Calu3 (cell line): ENCODE measurements around the gene TMEM151B. TPM values are rescaled to one million over a fixed set of nuclear protein-coding genes. Genes with fewer than 3 reads are reported as not detected.
"Not testable (repeated sequence)": the region's sequence is repeated elsewhere in the genome, so short reads cannot be mapped to it uniquely, and the experiment has no call there.

ENCODE experiments used
- BruUV-seq: library from RNA; stranded (reverse); fragments of 400-500 nt; replicated peaks from 2 replicates; lab custom pipeline; 2021; lab: Mats Ljungman, UMichigan
- CTCF ChIA-PET: fragments of 300-600 bp; sonication (Branson Sonifier 250); formaldehyde crosslinking; loops from one replicate; lab custom pipeline; 2022; ENCODE audit warnings: antibody characterized with exemption; lab: Charles Lee
- DNase-seq: peaks from one replicate; pipeline ENCODE4 v3.0.0; 2022
- H3K27ac Mint-ChIP-seq: one replicate; pipeline ENCODE4 v1.8.0; 2022; ENCODE audit warnings: mixed read lengths; ENCODE audit not compliant: unreplicated experiment
- H3K27me3 Mint-ChIP-seq: one replicate; pipeline ENCODE4 v1.8.0; 2022; ENCODE audit warnings: mixed read lengths; ENCODE audit not compliant: unreplicated experiment
- H3K36me3 Mint-ChIP-seq: one replicate; pipeline ENCODE4 v1.8.0; 2022; ENCODE audit warnings: mild to moderate bottlenecking, moderate library complexity, mixed read lengths; ENCODE audit not compliant: insufficient read depth, unreplicated experiment
- H3K4me1 Mint-ChIP-seq: one replicate; pipeline ENCODE4 v1.8.0; 2022; ENCODE audit warnings: mild to moderate bottlenecking, low read depth, mixed read lengths; ENCODE audit not compliant: unreplicated experiment
- H3K4me3 Mint-ChIP-seq: one replicate; pipeline ENCODE4 v1.8.0; 2022; ENCODE audit warnings: mild to moderate bottlenecking, low read depth, moderate library complexity, mixed read lengths; ENCODE audit not compliant: unreplicated experiment
- H3K9me3 Mint-ChIP-seq: one replicate; pipeline ENCODE4 v1.8.0; 2022; ENCODE audit warnings: low read depth, mixed read lengths; ENCODE audit not compliant: unreplicated experiment
- CTCF ChIP-seq: fragments of 200-600 bp; IDR thresholded peaks from one replicate; pipeline ENCODE4 v1.8.0; 2022; ENCODE audit warnings: antibody characterized with exemption; ENCODE audit not compliant: unreplicated experiment
- intact Hi-C: fragments of 100-400 bp; cut with micrococcal nuclease; formaldehyde crosslinking; loops from one replicate; pipeline ENCODE4 v1.10.0; 2022; ENCODE audit not compliant: unreplicated experiment
- total RNA-seq: library from RNA; stranded (reverse); gene quantifications from 2 replicates; pipeline ENCODE4 v1.2.3, GENCODE V29; 2022

Gene TMEM151B
- total RNA-seq, 1 experiment from 2014 or later: not detected

DNA sequence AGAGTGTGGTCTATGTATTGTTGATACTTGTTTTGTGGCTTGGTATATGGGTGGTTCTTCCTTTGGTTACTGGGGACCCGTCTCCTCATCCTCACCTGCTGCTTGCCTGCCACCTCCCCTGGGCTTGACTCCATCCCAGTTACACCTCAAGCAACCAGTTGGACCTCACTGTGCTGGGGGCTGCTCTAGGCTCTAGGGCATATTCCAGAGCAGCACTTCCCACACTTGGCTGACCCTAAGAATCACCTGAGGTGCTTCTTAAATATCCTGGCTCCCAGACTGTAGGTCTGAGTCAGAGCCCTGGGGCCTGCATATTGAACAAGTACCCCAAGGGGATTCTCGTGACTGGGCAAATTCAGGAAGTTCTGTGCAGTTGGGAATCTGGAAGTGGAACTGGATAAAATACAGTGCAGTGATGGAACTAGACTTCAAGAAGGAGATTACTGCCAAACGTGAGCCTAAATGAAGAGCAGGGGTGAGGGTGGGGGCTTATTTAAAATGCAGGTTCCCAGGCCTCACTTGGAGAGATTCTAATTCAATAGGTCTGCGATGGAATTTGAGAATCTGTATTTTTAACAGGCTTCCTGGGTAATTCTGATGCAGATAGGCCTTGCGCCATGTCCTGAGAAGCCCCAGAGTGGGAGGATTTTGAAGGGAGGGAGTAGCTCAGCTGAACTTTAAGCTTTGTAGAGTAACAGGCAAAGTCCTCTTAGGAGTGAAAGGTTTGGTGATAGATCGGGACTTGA, 79.8 kb downstream of the TMEM151B start:
- no TSS peak for BruUV-seq
- Mint-ChIP-seq H3K27ac (no peak overlapping the region), H3K36me3 (no peaks in the 10 kb centered on the region), H3K4me3 (no peak overlapping the region), H3K4me1 (no peaks in the 10 kb centered on the region), H3K9me3 (no peaks in the 10 kb centered on the region), H3K27me3 (peaks cover 24% of the 10 kb centered on the region)
- CTCF ChIA-PET: interaction anchor here (0.7 kb wide), 1 partner anchor 197 kb away, joined by 4 read pairs; no protein-coding TSS in a partner anchor
- TF ChIP-seq CTCF: no peak
- intact Hi-C loops: no loop called here
- DNase-seq: no peak

- H3K4me1 Mint-ChIP-seq, H3K27ac Mint-ChIP-seq, DNase-seq, H3K36me3 Mint-ChIP-seq, BruUV-seq, H3K9me3 Mint-ChIP-seq, intact Hi-C loops, H3K4me3 Mint-ChIP-seq: not testable (repeated sequence)
- H3K27me3 Mint-ChIP-seq: peaks cover 23% of the 10 kb centered on the region
- CTCF ChIA-PET: interaction anchor here (0.7 kb wide), 1 partner anchor 197 kb away, joined by 4 read pairs; no protein-coding TSS in a partner anchor
Observed at GRCh38 chr6:44350650-44350994, 80.4 kb downstream of the TMEM151B start.

GRCh38 chr6:44352259-44352658, 82.0 kb downstream of the TMEM151B start:
- TF ChIP-seq CTCF: no peak
- intact Hi-C loops: no loop called here
- Mint-ChIP-seq H3K4me3 (no peak overlapping the region), H3K27ac (no peak overlapping the region), H3K9me3 (no peaks in the 10 kb centered on the region), H3K36me3 (no peaks in the 10 kb centered on the region), H3K27me3 (peaks cover 33% of the 10 kb centered on the region), H3K4me1 (no peaks in the 10 kb centered on the region)
- CTCF ChIA-PET: interaction anchor here (0.6 to 1.1 kb wide), 2 partner anchors 11 to 458 kb away, joined by 3 to 7 read pairs; no protein-coding TSS in a partner anchor
- no TSS peak for BruUV-seq
- DNase-seq: no peak

DNA sequence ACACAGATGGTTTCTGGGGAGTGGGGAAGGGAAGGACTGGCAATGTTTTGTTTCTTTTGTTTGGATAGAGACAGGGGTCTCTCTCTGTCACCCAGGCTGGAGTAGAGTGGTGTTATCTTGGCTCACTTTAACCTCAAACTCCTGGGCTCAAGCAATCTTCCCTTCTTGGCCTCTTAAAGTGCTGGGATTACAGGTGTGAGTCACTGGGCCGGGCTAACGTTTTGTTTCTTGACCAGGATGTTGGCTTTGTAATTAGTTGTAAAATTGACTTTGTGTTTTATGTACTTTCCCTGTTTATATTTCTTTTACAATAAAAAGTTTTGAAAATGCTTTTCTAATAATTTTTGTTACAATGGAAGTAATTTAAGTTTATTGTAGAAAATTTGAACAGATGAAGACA, 83.1 kb downstream of the TMEM151B start:
- no peaks in the 10 kb centered on the region for H3K4me1 Mint-ChIP-seq
- H3K9me3 Mint-ChIP-seq: no peaks in the 10 kb centered on the region
- H3K4me3 Mint-ChIP-seq: no peak overlapping the region
- H3K36me3 Mint-ChIP-seq: no peaks in the 10 kb centered on the region
- peaks cover 44% of the 10 kb centered on the region for H3K27me3 Mint-ChIP-seq
- no peak overlapping the region for H3K27ac Mint-ChIP-seq
- CTCF ChIA-PET: interaction anchor here (1.3 kb wide), 1 partner anchor 10 kb away, joined by 3 read pairs; no protein-coding TSS in a partner anchor
- BruUV-seq: no TSS peak
- intact Hi-C loops: no loop called here
- DNase-seq: no peak
- no peak for TF ChIP-seq CTCF

DNA sequence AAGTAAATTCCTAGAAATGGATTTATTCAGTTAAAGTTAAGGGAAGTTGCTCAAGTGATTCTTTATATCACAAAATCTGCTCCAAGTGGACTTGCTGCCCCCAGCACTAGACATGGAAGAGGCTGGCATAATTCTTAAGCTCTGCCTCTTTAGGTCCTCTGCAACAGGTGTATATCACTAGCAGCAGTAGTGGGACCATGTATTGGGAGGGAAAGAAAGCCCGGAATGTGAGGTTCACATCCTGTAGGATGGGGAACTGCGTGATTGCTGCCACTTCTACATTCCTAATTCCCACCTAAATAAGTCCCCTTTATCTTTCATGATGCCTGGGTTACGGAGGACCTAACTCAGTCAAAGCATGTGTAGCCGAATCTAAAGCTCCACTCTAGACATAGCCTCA, 85.4 kb downstream of the TMEM151B start:
- BruUV-seq: no TSS peak
- H3K4me3 Mint-ChIP-seq: no peak overlapping the region
- DNase-seq: no peak
- no peak overlapping the region for H3K27ac Mint-ChIP-seq
- no peaks in the 10 kb centered on the region for H3K36me3 Mint-ChIP-seq
- H3K27me3 Mint-ChIP-seq: peaks cover 48% of the 10 kb centered on the region
- no peak for TF ChIP-seq CTCF
- H3K4me1 Mint-ChIP-seq: no peaks in the 10 kb centered on the region
- intact Hi-C loops: no loop called here
- no peaks in the 10 kb centered on the region for H3K9me3 Mint-ChIP-seq
- CTCF ChIA-PET: no interaction called here
